HTERT RPE-1 (cell line): ENCODE data around the gene EPSTI1.
"Not testable (repeated sequence)": the region's sequence is repeated elsewhere in the genome, so short reads cannot be mapped to it uniquely, and the experiment has no call there.

ENCODE experiments used
- in situ Hi-C: fragments of 300-500 bp; cut with MboI; formaldehyde crosslinking; loops from 4 replicates; pipeline ENCODE4 v1.14.3; 2020; ENCODE audit warnings: low sequenced_read_pairs

The EPSTI1 gene

DNA sequence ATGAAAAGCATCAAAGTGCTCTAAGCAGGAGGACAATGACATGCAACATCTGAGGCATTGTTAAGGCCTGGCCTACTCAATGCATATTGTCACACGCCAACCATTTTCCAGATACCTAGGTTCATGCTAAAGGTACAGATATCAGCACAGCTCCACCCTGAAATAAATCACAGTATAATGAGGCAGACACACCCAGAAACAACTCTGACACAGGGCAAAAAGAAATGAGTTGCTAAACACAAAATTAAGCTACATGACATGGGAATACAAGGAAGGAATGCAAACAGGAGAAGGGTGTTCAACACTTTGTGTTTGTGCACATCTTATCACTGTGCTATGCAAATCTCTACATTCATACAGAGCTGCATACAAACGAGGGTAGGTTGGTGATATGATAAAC, 86.5 kb downstream of the EPSTI1 start:
- in situ Hi-C loops, result no loop called here

DNA sequence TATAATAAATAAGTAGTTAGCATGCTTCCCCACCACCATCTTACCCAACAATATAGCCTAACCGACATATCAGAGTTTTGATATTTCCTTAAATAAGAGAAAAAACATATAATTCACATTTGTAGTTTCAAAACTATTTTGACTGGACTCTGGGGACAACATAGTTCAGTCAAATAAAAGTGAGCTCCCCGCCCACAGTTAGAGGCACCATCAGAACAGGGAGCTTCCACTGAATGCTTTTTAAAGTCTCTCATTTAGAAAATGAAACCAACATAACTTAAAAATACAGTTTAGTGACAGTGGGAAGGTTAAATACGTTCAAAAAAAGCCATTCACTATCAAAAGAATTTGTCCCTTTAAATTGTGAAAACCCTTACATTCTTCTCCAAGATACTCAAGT, 92.8 kb downstream of the EPSTI1 start:
- in situ Hi-C loops, result no loop called here

DNA sequence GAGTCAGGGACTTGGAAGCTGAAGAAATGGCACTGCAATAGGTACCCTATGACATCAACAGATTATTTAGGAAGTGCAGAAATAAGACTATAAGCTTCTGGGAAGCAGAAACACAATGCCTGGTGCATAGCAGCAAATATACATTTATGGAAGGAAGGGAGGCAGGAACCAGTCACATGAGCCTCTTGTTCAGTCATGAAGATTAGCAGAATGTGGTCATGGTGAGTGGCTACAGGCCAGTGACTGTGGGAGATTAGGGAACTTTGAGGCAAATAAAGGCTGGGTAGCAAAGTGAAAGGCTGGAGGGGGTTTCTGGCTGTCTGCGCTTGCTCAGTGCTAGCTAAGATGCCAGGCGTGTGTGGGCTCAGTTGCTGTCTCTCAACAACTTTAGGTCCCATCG, 96.3 kb downstream of the EPSTI1 start:
- in situ Hi-C loops, result no loop called here

DNA sequence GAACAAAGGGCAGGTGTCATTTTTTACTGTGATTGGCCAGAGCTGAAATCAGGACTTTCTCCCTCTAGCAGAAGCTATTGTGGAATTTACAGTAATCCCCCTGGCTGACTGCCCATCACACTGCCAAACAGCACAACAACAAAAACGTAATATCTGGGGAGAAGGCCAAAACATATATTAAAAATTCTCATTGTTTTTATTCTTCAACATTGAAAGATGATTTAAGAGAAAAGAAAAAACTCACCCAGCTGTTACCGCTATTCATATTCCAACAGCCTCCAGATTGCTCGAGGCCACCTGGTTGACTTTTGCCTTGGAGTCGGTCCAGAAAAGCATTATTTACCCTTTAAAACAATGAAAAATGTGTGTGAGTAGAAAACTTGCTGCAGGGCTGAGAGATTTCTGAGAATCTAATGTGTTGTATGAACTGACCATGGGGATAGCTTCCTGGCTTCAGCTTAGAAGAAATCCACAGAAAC, 97.2 kb downstream of the EPSTI1 start:
- in situ Hi-C loops, result no loop called here

DNA sequence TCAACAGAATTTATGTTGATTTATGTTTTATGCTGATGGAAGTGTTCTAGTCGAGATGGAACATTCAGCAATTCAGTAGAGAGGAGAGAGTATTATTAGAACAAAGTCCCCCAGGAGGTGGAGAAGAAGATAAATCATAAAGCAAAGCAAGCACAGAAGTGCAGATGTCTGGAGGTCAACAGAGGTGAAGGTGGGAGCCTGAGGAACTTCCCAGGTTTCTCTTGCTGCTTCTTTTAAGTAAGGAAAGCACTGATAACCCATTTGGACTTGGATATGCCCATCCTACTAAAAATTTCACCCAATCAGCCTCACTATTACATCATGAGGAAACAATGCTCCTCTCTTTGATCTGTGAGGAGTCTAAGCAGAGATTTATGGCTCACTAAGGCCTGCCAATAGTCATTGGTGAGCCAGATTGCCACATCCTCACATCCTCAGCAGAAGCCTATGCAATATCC, 98.8 kb downstream of the EPSTI1 start:
- in situ Hi-C loops, result no loop called here

DNA sequence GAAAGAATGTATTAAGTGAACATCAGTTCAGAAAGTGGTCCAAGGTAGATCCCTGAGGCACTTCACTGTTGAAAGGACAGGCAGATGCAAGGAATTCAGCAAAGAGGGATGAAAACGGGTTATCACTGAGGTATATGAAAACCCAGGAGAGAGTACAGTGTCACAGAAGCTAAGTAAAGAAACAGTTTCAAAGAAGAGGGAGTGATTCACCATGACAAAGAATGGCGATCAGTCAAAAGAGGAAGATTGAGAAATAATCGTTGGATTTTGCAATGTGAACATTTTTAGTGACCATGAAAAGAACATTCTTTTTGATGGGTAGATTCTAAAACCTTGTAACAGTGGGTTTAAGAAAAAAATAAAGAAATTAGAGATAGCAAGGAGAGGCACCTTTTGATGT, 99.3 kb downstream of the EPSTI1 start:
- in situ Hi-C loops, result no loop called here

DNA sequence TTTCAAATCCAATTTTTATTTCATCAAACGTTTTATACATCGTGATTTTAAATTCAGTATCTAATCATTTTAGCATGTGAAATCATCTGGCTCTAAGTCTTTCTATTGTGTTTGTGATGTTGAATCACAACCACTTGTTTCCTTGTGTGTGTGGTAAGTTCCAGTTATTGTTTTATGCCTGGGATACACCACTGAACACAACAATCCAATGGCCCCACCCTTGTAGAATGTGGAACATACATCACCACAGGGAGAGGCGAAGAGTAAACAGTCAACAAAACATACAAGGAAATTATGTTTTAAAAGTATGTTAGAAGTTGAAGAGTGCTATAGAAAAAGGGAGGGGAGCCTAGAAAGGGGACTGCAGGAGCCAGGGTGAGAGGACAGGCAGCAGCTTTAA, 100.5 kb downstream of the EPSTI1 start:
- in situ Hi-C loops, result no loop called here

DNA sequence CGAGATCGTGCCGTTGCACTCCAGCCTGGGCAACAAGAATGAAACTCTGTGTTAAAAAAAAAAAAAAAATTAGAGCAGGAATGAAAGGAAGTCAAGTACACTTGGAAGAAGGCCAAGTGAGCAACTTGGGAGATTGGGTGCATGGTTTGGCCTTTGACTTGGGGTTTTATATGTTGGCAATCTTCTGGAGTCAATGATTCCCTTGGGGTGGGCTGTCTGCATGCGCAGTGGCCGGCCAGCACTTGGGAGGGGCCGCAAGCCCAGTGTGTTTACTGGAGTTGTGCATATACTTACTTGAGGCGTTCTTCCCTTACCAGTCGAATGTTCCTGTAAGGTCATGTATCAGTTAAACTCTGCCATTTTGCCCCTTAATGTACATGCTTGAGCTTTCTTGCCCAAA, 106.7 kb downstream of the EPSTI1 start:
- in situ Hi-C loops, result no loop called here

DNA sequence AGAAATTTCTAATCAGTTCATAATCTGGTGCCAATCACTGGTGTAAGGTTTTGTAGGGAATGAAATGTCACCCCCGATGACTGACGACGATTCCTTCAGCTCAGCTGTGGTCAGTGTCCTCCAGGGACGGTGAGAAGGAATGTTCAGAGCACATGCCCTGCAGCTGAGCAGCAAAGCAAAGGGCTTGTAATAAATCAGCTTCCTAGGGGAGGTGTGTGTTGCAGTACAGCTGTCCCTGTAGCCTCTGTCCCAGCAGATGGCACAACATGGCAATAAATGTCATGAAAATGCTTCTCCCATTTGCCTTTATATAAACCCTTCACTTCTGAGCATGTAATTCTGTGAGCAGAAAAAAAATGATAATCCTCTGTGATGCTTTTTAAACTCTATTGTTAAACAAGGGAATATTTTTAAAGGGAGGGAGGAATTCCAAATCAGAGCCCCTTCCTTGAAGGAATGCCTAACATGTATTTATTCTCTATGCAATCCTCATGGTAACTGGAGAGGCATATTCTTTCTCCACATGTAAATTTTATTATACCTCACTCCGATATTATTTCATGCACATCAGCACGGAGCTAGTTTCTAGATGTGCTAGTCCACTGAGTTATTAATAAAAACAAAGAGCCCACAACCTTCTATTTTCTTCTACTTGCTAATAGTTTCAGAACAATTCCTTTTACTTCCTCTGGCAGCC, 108.1 kb downstream of the EPSTI1 start:
- in situ Hi-C loops, result no loop called here

DNA sequence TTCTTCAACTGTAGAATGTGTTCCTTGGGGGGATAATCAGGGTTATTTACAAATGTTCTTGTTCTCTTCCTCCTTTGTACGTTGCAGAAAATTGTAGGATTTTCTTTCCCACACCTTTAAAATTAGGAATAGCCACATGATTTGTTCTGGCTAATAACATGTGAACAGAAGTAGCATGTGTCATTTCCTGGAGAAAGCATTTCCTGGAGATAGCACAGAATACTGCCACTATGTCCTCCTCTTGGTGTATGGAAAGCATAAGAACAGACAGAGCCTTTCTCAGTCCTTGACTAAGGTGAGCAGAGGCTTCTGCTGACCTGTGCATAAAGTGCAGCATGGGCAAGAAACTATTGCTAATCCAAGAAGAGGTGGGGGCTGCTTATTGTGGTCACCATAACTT, 108.9 kb downstream of the EPSTI1 start:
- in situ Hi-C loops, result no loop called here

DNA sequence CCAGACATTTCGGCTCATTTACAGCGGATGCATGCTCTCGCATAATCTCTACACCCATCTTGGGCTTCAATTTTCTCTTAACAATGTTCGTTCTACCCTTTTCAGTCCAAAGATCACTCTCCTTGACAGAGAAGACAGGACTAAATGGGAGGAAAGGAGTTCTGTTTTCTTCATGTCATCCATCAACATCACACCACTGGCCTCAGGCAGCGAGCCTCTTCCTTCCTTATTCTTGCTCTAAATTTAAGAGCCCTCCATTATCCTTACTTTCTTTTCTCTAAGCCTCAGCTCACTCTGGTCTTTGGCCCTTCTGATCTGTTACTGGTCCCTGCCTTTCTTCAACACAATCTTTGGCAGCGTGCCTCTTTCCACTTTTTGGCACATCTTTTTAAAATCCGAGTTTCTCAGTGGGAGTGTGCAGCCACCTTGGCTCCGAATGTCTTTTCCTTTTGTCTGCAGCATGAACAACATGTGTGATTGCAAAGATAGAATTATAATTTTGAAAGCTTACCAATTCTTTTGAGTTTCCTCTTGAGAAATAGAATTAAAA, 111.9 kb downstream of the EPSTI1 start:
- in situ Hi-C loops, result no loop called here

DNA sequence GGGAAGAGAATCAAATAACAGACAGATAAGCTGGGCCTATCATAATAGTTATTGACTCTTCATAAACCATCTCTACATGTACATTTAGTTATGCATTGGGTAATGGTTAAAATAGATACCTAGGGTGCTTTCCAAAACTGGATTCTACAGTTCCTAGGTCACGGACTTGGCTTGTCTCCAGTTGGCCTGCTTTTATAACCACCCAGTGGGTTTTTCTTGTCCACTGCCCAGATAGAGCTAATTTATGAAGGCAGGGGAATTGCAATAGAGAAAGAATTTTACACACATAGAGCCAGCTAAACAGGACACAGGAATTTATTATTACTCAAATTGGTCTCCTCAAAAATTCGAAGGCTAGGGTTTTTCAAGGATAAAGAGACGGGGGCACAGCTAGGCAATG, 113.3 kb downstream of the EPSTI1 start:
- in situ Hi-C loops, result no loop called here

DNA sequence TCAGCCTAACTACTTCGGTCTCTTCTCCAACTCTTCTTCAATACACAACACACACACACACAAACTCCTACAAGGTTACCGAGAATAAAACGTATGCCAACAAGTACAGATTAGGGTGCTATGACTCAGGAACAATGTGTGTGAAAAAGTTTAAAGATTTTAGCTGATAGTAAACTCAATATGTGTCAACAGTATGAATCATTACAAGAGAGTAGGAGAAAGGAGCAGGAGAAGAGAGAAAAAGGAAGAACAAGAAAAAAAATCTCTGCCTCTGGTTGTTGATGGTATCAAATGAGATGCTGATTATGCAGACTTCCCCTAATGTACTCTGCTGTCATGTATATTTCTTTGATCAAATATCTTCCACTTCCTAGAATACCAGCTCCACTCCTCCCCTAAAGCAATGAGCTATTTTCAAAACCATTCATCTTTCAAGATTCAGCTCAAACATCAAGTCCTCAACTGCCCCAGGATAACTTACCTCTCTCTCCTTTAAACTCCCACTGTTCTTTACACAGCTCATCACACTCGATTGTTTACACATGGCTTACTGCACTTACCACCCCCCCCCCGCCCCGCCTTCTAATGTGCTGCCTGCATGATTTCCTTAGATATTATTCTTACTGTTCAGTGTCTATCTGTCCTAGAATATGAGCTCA, 115.0 kb downstream of the EPSTI1 start:
- in situ Hi-C loops, result no loop called here

DNA sequence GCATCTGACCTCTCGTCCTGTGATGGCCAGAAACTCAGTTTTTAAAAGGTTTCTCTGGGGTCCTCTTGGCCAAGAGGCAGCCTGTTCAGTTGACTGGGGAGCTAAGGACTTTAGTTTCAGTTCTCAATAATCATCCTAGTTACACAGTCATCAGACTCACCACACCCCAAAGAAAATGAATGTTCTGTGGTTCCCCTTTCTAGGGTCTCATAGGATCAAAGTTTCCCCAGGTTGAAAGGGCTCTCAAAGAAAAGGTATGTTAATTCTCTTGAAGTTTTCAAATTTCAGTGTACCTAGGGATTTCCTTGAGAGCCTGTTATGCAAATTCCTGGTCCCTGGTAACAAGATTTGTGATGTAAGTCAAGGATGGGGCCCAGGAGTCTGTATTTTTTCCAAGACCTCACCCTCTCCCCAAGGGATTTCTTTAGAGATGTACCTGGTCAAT, 115.7 kb downstream of the EPSTI1 start:
- in situ Hi-C loops, result no loop called here

DNA sequence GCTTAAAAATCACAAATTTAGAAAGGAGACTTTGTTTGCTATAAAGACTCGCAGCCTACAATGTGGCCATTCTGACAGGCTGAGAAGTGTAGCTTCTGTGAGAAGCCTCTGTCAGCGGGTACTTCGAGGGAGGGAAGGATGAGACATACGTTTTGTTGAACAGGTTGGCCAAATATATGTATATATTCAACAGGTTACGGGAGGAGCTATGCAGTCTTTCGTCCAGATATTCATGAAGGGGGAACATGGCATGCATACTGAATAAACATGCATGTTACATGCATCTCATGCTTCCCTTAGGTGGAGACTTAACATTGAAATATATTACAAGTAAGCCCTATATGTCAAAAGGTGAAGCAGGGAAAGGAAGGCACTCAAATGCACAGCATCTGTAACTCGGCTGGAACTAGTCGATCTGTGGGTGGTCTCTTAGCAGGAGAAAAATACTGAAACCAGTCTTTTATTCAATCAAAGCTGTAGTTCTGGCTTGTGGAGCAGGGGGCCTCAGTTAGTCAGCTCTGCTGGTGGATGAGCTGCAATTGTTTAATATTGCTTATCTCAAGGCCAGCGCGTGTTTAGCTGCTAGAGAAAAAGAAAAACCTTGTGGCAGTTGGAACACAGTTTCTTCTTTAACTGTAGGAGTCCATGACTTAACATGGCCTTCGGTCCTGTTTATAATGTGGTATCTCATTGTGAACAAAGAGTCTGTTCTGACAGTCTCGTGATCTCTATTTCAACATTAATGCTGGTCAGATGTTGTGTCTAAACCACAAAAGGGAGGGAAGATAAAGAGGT, 116.4 kb downstream of the EPSTI1 start:
- in situ Hi-C loops, result no loop called here

DNA sequence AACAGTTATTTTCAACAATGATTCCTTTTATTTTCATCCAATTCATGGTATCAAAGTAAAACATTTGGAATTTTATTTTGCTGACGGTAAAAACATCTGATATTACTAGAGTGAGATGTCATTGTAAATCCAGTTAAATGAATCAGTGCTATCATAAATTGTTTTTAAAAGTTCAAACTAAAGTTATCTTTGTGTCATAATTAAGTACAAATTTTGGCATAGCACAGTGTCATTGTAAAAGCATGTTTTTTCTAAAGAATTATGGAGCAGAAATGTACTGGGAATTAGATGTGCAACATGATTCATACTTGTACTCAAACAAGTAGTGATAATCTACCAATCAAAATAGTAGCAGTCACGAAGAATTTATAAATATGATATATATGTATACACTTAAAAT, 117.8 kb downstream of the EPSTI1 start:
- in situ Hi-C loops, result no loop called here

DNA sequence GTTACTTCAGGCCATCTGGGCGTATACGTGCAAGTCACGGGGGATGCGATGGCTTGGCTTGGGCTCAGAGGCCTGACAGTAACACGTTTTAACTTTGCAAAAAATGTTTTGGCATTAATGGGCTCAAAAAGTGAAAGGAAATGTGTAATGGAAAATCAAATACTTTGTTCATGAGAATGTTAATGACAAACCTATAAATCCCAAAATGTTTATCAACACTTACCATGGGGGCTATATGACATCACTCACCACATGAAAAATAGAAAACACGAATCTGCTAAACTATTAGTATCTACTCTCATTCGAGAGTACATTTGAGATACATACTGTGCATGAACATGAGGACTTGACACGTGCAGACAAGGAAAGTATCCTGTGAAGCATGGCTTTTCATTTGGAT, 119.0 kb downstream of the EPSTI1 start:
- in situ Hi-C loops, result no loop called here

DNA sequence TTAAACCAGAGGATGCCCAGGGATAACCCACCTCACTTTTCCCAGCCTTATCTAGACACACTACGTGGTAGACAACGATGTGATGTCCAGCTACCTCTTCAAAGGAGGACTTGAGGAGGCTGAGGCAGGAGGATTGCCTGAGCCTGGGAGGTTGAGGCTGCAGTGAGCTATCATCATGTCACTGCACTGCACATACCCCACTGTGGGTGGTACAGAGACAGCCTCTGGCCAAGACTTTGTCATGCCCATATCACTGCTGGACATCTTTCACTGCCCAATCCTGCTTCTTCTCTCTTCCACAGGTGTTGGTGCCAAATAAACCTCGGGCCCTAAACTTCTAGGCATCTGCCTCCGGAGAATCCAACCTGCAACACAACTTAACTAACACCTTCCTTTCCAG, 124.8 kb downstream of the EPSTI1 start:
- in situ Hi-C loops, result no loop called here

DNA sequence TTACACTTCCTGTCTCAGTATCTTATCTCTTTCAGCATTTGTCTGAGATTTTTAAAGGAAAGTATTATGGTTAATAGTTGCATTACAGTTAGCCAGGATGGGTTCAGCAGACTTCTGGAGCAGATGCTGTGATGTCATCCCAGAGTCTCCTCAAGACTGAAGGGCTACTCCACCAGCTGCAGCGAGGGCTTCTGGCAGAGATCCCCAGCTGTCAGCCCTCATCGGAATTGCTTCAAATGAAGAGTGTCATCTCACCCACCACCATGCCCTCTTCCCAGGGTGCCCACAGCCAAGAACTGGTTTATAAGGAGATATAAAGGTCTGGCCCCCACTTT, 126.3 kb downstream of the EPSTI1 start:
- in situ Hi-C loops, result no loop called here

DNA sequence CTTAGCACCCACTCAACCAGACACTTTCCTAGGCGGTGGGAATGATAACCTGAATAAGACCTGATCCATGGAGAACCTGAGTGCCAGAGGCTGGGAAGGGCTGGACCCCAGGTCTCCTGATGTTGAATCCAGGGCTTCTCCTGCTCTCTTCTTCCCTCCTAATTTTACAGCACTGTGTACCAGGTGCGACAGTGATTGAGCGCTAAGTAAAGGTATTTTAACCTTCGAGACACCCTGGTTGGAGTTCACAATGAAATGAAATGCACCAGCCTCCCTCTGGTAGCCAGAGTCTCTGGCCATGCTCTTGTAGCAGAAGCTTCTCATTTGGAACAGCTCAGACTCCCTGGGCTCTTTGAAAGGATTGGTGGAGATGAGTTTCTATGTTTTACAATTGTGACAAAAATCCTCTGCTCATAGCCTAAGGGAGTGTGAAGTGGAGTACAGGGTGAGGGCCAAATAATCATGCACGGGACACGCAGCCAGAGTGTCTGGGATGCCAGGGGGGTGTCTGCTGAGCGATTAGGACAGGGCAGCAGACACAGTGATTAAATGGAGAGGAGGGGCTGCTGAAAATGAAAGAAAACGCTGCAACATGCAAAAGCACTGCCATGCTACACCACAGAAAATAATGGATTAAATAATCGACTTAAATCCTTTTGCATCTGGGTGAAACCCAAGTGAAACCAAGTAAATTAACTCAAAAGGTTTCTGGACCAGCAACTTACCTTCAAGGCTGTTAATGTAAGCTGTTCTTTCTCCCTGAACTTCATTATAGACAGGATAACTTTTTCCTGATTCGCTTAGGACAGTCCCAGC, 126.9 kb downstream of the EPSTI1 start:
- in situ Hi-C loops, result no loop called here

DNA sequence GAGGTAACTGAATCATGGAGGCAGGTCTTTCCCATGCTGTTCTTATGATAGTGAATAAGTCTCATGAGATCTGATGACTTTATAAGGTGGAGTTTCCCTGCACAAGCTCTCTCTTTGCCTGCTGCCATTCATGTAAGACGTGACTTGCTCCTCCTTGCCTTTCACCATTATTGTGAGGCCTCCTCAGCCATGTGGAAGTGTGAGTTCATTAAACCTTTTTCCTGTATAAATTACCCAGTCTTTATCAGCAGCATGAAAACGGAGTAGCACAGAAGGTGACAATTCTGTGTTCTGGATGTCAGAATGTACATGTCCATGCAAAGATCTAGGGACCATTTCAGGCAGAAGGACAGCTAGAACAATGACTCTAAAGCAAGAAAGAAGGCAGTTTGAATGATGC, 129.7 kb downstream of the EPSTI1 start:
- in situ Hi-C loops, result not testable (repeated sequence)
